ENCODE measurements around the gene GP2. TPM values are rescaled to one million over a fixed set of nuclear protein-coding genes. Genes with fewer than 3 reads are reported as not detected.

GP2 gene
- total RNA-seq = not detected in 2 replicates

GRCh38 chr16:20327444-20328041, at the start of gene GP2:
Gene GP2, minus strand, starts transcription at chr16:20327513. Its CDS starts 1,082 bp downstream, at chr16:20326431.

GRCh38 chr16:20352615-20353014, 25.3 kb upstream of the GP2 start, which contains the start of gene UMOD:
Gene UMOD, minus strand, starts transcription at chr16:20352715. Its CDS starts 1,978 bp downstream, at chr16:20350737.

Other genes with a start within 250 kb of the GP2 start
- not detected in 2 replicates for gene UMOD, start 25.2 kb upstream of the GP2 start, total RNA-seq
- not detected in 2 replicates for gene PDILT, start 77.2 kb upstream of the GP2 start, total RNA-seq
- gene ACSM5, start 82.0 kb upstream of the GP2 start, total RNA-seq = 3.7 and 5.2 TPM in 2 replicates
- gene ACSM2A, start 124.0 kb upstream of the GP2 start, total RNA-seq = 0.22 and 0.26 TPM in 2 replicates
- gene ACSM2B, start 248.9 kb upstream of the GP2 start, total RNA-seq = 0.43 TPM in 2 replicates